NT2/D1 (cell line): ENCODE results near the gene RCAN1.
"Not testable (repeated sequence)": the region's sequence is repeated elsewhere in the genome, so short reads cannot be mapped to it uniquely, and the experiment has no call there.

ENCODE experiments used
- DNase-seq: peaks from one replicate; pipeline ENCODE4 v3.0.0-alpha.2; 2011; ENCODE audit warnings: low read depth, low spot score
- H3K27me3 ChIP-seq: 2 replicates; pipeline ENCODE4 v1.6.0; 2011; ENCODE audit warnings: mild to moderate bottlenecking; ENCODE audit not compliant: insufficient read length, insufficient read depth
- H3K36me3 ChIP-seq: 2 replicates; pipeline ENCODE4 v1.6.1; 2011; ENCODE audit warnings: mild to moderate bottlenecking, low read length, mixed read lengths; ENCODE audit not compliant: insufficient read depth, insufficient read length
- H3K4me1 ChIP-seq: 2 replicates; pipeline ENCODE4 v1.5.1; 2011; ENCODE audit not compliant: insufficient read depth, insufficient read length
- H3K4me3 ChIP-seq: 2 replicates; pipeline ENCODE4 v1.5.1; 2011; ENCODE audit warnings: low read depth; ENCODE audit not compliant: insufficient read length
- H3K9ac ChIP-seq: 2 replicates; pipeline ENCODE4 v1.6.0; 2011; ENCODE audit warnings: low read depth; ENCODE audit not compliant: insufficient read length
- H3K9me3 ChIP-seq: 2 replicates; pipeline ENCODE4 v1.5.1; 2011; ENCODE audit warnings: mild to moderate bottlenecking, low read length; ENCODE audit not compliant: insufficient read depth
- SUZ12 ChIP-seq: IDR thresholded peaks from 2 replicates; pipeline ENCODE4 v1.6.1; 2011; ENCODE audit not compliant: insufficient read length, insufficient read depth; ENCODE audit errors: extremely low read depth
- YY1 ChIP-seq: IDR thresholded peaks from 2 replicates; pipeline ENCODE4 v1.6.1; 2011; ENCODE audit not compliant: insufficient read length, insufficient read depth
- ZNF274 ChIP-seq: IDR thresholded peaks from 2 replicates; pipeline ENCODE4 v1.6.1; 2011; ENCODE audit warnings: mild to moderate bottlenecking, low read depth, low read length

Gene RCAN1

GRCh38 chr21:34499116-34499515 lies 115.8 kb downstream of the RCAN1 start:
- no peak for DNase-seq
- peaks cover 29% of the 10 kb centered on the region; the same call in 1 of the 2 replicates for H3K9me3 ChIP-seq
- no peak overlapping the region for H3K4me3 ChIP-seq
- no peaks in the 10 kb centered on the region for H3K27me3 ChIP-seq
- H3K9ac ChIP-seq, result no peak overlapping the region
- no peaks in the 10 kb centered on the region for H3K36me3 ChIP-seq
- H3K4me1 ChIP-seq, result no peaks in the 10 kb centered on the region
- no peak for TF ChIP-seq ZNF274
- no peak for TF ChIP-seq YY1
- TF ChIP-seq SUZ12, result no peak

- TF ChIP-seq ZNF274 (no peak), SUZ12 (no peak), YY1 (no peak)
- no peaks in the 10 kb centered on the region for H3K4me1 ChIP-seq
- no peaks in the 10 kb centered on the region for H3K27me3 ChIP-seq
- no peak overlapping the region for H3K4me3 ChIP-seq
- no peak overlapping the region for H3K9ac ChIP-seq
- H3K9me3 ChIP-seq, result peaks cover 29% of the 10 kb centered on the region; the same call in 1 of the 2 replicates
- no peaks in the 10 kb centered on the region for H3K36me3 ChIP-seq
- DNase-seq, result no peak
These were observed 116.3 kb downstream of the RCAN1 start for GRCh38 chr21:34498623-34499022.

GRCh38 chr21:34483854-34484253 lies 131.1 kb downstream of the RCAN1 start:
- H3K9ac ChIP-seq, H3K9me3 ChIP-seq, DNase-seq, H3K4me1 ChIP-seq, H3K4me3 ChIP-seq, H3K36me3 ChIP-seq, H3K27me3 ChIP-seq: not testable (repeated sequence)

DNA sequence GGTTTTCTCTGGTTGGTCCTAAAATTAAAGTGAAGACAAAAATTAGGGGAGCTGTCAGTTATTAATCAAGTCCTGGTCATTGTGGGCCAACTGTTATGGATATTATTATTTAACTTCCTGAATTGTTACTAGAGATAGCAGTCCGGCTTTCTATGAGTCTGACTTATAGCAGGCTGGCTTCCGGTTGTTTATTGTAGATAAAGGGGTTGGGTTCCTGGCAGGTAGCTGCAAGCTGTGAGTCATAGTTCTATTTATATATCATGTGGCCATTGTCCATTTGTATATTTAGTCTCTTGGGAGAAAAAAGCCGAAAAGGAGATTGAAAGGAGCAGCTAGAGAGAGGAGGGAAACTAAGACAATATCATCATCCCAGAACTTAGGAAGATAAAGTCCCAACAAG lies 131.5 kb downstream of the RCAN1 start:
- not testable (repeated sequence) for DNase-seq, H3K4me3 ChIP-seq, H3K9ac ChIP-seq, H3K4me1 ChIP-seq, H3K27me3 ChIP-seq, H3K9me3 ChIP-seq, H3K36me3 ChIP-seq

- not testable (repeated sequence) for H3K27me3 ChIP-seq, H3K4me3 ChIP-seq, DNase-seq, H3K4me1 ChIP-seq, H3K36me3 ChIP-seq, H3K9ac ChIP-seq, H3K9me3 ChIP-seq
These were observed 147.6 kb downstream of the RCAN1 start for GRCh38 chr21:34467333-34467732.
